Measurements from ENCODE around the gene BANF1. TPM values are rescaled to one million over a fixed set of nuclear protein-coding genes. Genes with fewer than 3 reads are reported as not detected.
"Not testable (repeated sequence)": the region's sequence is repeated elsewhere in the genome, so short reads cannot be mapped to it uniquely, and the experiment has no call there.

BANF1 gene
- total RNA-seq, 1 donor from 2014 or later = 26.6 TPM

DNA sequence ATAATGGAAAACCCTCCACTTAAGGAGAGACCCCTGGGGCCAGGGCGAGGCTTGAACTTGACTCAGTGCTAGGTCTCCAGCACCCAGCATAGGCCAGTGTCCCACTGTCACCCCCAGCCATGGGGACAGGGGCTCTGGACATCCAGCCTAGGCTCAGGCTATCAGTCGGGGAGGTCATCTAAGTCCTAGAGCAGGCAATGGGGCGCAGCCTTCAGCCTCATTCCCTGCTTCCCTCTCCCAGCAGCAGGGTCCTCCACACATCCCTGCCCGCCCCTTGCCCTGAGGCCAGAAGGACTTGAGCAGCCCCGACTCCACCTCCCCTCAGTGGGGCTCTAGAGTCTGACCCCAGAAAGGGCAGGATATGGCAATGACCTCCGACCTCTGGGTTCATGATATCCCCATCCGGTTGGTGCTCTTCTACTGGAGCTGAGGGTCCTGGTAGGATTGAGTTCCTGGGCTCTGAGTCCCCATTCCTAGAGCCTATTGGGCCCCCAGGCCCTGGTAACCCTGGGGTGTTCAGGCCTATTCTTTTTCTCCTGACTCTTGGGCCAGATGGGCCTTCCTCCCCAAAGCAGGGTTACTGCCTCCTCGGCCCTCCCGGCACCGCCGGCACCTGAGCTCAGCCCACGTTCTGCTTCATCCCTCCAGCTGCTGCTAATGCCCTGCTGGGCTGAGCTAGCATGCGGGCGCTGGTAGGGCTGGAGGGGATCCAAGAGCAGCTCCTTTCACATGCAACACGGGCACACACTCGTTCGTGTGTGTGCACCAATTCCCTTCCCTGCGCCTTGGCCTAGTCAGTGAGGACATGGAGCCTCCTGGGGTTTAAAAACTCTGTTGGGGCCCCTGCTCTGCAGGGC is 13.9 kb downstream of the BANF1 start:
- Histone ChIP-seq H3K4me3 (ENCODE audit: low read length in 3 of 3) (peak overlapping the region; percentile 31 to 46 (median 35)), H3K4me1 (ENCODE audit: control insufficient read depth in 3 of 3, insufficient read depth in 3 of 3, low read length in 3 of 3) (peaks cover 14 to 28% (median 19%) of the 10 kb centered on the region in 3 donors), H3K9ac (ENCODE audit: low read depth in 1 of 3, low read length in 3 of 3) (peak overlapping the region in 2 of 3 donors; percentile 40 to 45), H3K36me3 (ENCODE audit: control insufficient read depth in 3 of 3, insufficient read depth in 3 of 3, low read length in 3 of 3) (no peaks in the 10 kb centered on the region), H3K9me3 (ENCODE audit: control insufficient read depth in 3 of 3, low read length in 3 of 3) (no peaks in the 10 kb centered on the region), H3K27ac (ENCODE audit: low read depth, low read length) (peak overlapping the region; percentile 51), H3K27me3 (ENCODE audit: control insufficient read depth in 3 of 3, insufficient read depth in 3 of 3, low read length in 3 of 3) (peaks cover 18 to 27% (median 26%) of the 10 kb centered on the region in 3 donors)

DNA sequence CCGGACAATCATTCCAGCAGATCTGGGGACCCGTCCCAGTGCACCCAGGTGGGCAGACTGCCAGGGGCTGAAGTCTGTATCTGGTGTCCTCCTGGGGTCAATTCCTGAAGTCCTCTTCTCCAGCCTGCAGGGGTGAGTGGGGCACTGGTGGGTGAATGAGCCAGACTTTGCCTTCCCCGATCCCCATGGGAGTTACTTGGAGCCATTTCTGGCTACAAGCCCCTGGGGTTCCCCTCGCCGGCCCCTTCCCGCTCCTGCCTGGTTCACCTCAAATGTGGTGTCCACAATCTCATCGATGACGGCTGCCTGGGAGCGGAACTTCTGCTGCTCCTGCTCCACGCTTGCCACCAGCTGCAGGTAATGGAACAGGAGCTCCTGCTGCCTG is 14.5 kb downstream of the BANF1 start:
- peaks cover 13 to 21% (median 20%) of the 10 kb centered on the region in 3 donors for H3K27me3 ChIP-seq (ENCODE audit: control insufficient read depth in 3 of 3, insufficient read depth in 3 of 3, low read length in 3 of 3)
- H3K4me3 ChIP-seq (ENCODE audit: low read length in 3 of 3) = no peak overlapping the region
- no peaks in the 10 kb centered on the region for H3K9me3 ChIP-seq (ENCODE audit: control insufficient read depth in 3 of 3, low read length in 3 of 3)
- no peaks in the 10 kb centered on the region for H3K36me3 ChIP-seq (ENCODE audit: control insufficient read depth in 3 of 3, insufficient read depth in 3 of 3, low read length in 3 of 3)
- no peak overlapping the region for H3K9ac ChIP-seq (ENCODE audit: low read depth in 1 of 3, low read length in 3 of 3)
- H3K27ac ChIP-seq (ENCODE audit: low read depth, low read length) = no peak overlapping the region
- peaks cover 14 to 27% (median 19%) of the 10 kb centered on the region in 3 donors for H3K4me1 ChIP-seq (ENCODE audit: control insufficient read depth in 3 of 3, insufficient read depth in 3 of 3, low read length in 3 of 3)

DNA sequence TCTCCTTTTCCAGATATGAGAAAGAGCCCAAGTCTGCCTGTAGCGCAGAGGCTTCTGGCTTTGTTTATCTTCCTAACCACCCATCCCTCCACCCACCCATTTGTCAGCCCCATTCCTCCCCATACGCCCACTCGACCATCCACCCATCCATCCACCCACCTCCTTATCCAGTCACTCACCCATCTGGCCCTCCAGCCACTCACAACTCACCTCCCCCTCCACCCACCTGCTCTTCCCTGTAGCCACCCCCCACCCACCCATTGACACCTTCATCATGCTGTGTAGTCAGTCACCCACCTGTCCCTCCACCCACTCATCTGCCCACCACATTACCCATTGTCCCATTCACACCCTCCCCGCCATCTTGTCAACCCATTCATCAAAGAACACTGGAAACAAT is 15.0 kb downstream of the BANF1 start:
- H3K36me3 ChIP-seq (ENCODE audit: control insufficient read depth in 3 of 3, insufficient read depth in 3 of 3, low read length in 3 of 3) = no peaks in the 10 kb centered on the region
- H3K9me3 ChIP-seq (ENCODE audit: control insufficient read depth in 3 of 3, low read length in 3 of 3) = no peaks in the 10 kb centered on the region
- no peak overlapping the region for H3K4me3 ChIP-seq (ENCODE audit: low read length in 3 of 3)
- H3K27me3 ChIP-seq (ENCODE audit: control insufficient read depth in 3 of 3, insufficient read depth in 3 of 3, low read length in 3 of 3) = peaks cover 10 to 16% (median 15%) of the 10 kb centered on the region in 3 donors
- H3K27ac ChIP-seq (ENCODE audit: low read depth, low read length) = no peak overlapping the region
- H3K9ac ChIP-seq (ENCODE audit: low read depth in 1 of 3, low read length in 3 of 3) = no peak overlapping the region
- peaks cover 15 to 23% (median 20%) of the 10 kb centered on the region in 3 donors for H3K4me1 ChIP-seq (ENCODE audit: control insufficient read depth in 3 of 3, insufficient read depth in 3 of 3, low read length in 3 of 3)

DNA sequence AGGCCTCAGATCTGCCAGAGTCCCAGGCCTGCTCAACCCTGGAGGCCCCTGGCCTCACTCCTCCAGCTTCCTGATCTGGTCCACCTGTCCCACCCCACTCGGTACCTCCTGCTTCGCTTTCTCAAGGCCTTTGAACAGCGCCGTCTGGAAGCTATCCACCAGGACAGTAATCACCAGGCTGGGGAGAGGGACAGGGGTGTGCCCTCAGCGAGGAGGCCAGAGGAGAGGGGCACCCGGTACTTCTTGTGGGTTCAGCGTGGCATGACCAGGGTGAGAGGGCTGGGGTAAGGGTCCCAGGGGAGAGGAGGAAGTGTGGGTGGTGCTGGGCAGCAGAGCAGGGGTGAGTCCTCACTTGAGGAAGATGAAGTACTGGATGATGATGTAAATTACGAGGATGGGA is 17.9 kb downstream of the BANF1 start:
- no peak overlapping the region for H3K27ac ChIP-seq (ENCODE audit: low read depth, low read length)
- no peaks in the 10 kb centered on the region for H3K36me3 ChIP-seq (ENCODE audit: control insufficient read depth in 3 of 3, insufficient read depth in 3 of 3, low read length in 3 of 3)
- H3K27me3 ChIP-seq (ENCODE audit: control insufficient read depth in 3 of 3, insufficient read depth in 3 of 3, low read length in 3 of 3) = peaks cover 0 to 3% (median 0%) of the 10 kb centered on the region in 3 donors
- H3K4me1 ChIP-seq (ENCODE audit: control insufficient read depth in 3 of 3, insufficient read depth in 3 of 3, low read length in 3 of 3) = peaks cover 14 to 24% (median 19%) of the 10 kb centered on the region in 3 donors
- H3K9me3 ChIP-seq (ENCODE audit: control insufficient read depth in 3 of 3, low read length in 3 of 3) = no peaks in the 10 kb centered on the region
- no peak overlapping the region for H3K9ac ChIP-seq (ENCODE audit: low read depth in 1 of 3, low read length in 3 of 3)
- no peak overlapping the region for H3K4me3 ChIP-seq (ENCODE audit: low read length in 3 of 3)

DNA sequence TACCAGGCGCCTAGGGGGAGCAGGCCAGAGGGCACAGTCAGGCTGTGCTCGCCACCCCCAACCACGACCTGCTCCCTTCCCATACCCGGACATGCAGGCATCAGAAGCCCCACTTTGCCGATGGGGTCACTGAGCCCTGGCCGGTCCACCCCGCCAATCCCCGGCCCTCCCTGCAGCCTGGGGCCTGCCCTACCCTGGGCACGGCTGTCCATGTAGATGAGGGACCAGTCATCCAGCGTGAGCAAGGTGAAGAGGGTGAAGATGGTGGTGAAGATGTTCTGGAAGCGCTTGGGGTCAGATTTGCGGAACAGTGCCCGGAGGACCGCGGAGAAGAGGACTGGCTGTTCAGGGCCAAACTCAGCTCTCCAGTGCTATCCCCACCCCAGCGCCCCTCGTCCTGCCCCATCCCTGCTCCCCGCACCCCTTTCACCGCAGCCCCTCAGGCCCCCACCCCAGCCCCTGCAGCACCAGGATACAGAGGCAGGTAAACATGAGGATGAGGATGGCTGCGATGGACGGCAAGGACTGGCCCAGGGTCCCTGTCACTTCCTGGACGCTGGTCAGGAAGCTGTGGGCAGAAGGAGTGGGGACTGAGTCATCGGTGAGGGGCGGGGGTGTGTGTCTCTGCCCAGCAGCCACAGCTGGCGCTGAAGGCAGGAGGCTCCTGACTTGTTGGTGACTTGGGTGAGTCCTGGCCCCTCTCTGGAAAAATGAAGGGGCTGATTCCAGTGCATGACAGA is 18.5 kb downstream of the BANF1 start:
- Histone ChIP-seq H3K4me3 (ENCODE audit: low read length in 3 of 3) (no peak overlapping the region), H3K9me3 (ENCODE audit: control insufficient read depth in 3 of 3, low read length in 3 of 3) (no peaks in the 10 kb centered on the region), H3K36me3 (ENCODE audit: control insufficient read depth in 3 of 3, insufficient read depth in 3 of 3, low read length in 3 of 3) (no peaks in the 10 kb centered on the region), H3K9ac (ENCODE audit: low read depth in 1 of 3, low read length in 3 of 3) (no peak overlapping the region), H3K4me1 (ENCODE audit: control insufficient read depth in 3 of 3, insufficient read depth in 3 of 3, low read length in 3 of 3) (peaks cover 9 to 18% (median 13%) of the 10 kb centered on the region in 3 donors), H3K27ac (ENCODE audit: low read depth, low read length) (no peak overlapping the region), H3K27me3 (ENCODE audit: control insufficient read depth in 3 of 3, insufficient read depth in 3 of 3, low read length in 3 of 3) (peaks cover 0 to 3% (median 0%) of the 10 kb centered on the region in 3 donors)

DNA sequence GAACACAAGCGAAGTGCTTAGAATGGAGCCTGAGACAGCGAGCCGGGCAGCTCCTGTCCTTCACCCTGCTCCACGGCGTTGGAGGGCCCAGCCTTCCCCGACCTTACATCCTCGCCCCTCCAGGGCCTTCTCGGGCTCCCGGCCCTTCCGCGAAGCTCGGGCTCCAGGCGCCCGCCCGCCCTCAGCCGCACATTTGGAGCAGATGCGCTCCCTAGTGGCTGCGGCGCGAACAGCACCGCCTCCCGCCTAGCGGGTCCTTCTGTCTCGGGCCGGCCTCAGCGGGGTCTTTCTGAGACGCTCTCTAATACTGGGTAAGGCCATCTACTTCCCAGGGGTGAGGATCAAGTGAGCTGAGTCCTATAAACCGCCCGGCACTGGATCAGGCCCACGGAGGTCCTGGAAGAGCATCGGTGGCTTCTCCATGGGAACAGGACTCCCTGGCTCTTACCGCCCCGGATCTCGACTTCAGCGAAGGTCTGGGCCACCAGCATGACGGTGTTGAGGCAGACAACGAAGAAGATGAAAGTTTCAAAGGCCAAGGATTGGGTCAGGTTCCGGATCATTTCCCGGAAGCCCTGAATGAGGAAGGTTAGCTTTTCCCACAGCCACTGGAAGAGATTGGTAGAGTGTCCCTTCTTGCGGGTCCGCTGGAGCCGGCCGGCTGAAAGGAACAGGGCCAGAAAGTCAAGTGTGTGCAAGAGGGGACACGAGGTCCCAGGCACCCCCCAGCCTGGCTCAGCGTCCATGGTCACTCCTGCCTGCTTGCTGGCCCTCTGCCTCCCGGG is 20.3 kb downstream of the BANF1 start:
- Histone ChIP-seq H3K4me1 (ENCODE audit: control insufficient read depth in 3 of 3, insufficient read depth in 3 of 3, low read length in 3 of 3) (peaks cover 5 to 10% (median 7%) of the 10 kb centered on the region in 3 donors), H3K9ac (ENCODE audit: low read depth in 1 of 3, low read length in 3 of 3) (peak overlapping the region; percentile 60 to 79 (median 68)), H3K9me3 (ENCODE audit: control insufficient read depth in 3 of 3, low read length in 3 of 3) (no peaks in the 10 kb centered on the region), H3K27ac (ENCODE audit: low read depth, low read length) (no peak overlapping the region), H3K4me3 (ENCODE audit: low read length in 3 of 3) (peak overlapping the region; percentile 44 to 58 (median 48)), H3K27me3 (ENCODE audit: control insufficient read depth in 3 of 3, insufficient read depth in 3 of 3, low read length in 3 of 3) (peaks cover 0 to 3% (median 0%) of the 10 kb centered on the region in 3 donors), H3K36me3 (ENCODE audit: control insufficient read depth in 3 of 3, insufficient read depth in 3 of 3, low read length in 3 of 3) (no peaks in the 10 kb centered on the region)

DNA sequence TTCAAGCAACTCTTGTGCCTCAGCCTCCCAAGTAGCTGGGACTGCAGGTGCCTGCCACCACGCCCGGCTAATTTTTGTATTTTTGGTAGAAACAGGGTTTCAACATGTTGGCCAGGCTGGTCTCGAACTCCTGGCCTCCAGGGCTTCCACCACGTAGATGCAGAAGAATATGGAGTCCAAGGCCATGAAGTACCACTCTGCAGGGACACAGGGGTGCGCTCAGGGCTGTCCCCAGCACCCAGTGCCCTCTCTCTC is 20.8 kb downstream of the BANF1 start:
- H3K9ac ChIP-seq (ENCODE audit: low read depth in 1 of 3, low read length in 3 of 3); H3K27ac ChIP-seq (ENCODE audit: low read depth, low read length); H3K4me3 ChIP-seq (ENCODE audit: low read length in 3 of 3); H3K27me3 ChIP-seq (ENCODE audit: control insufficient read depth in 3 of 3, insufficient read depth in 3 of 3, low read length in 3 of 3); H3K36me3 ChIP-seq (ENCODE audit: control insufficient read depth in 3 of 3, insufficient read depth in 3 of 3, low read length in 3 of 3); H3K9me3 ChIP-seq (ENCODE audit: control insufficient read depth in 3 of 3, low read length in 3 of 3); H3K4me1 ChIP-seq (ENCODE audit: control insufficient read depth in 3 of 3, insufficient read depth in 3 of 3, low read length in 3 of 3): not testable (repeated sequence)

DNA sequence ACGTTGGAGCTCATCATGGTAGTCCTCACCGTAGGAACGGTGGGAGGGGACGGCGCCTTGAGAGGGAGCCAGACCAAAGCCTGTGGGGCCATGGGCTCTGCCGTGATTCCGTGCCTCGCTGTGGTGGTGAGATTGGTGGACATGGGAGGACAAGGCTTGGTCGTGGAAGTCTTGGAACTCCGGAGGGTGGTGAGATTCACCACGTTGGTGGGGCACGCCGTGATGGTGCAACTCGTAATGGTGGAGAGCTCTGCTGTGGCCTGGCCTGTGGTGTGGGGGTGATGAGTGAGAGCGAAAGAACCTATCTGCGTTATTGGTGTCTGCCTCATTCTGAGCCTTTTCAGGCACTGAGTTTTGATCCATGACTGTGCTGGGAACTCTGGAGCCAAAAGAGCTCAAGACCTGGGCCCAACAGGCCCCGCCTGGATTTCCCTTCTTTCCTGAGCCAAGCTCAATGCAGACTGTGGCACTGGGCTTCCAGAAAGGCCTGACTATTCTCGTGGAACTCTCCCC is 23.8 kb downstream of the BANF1 start, which contains the start of gene CATSPER1:
CATSPER1 (minus strand) TSS at position 463 of the 513 bp plus-strand sequence; CDS start at position 363, 100 bp downstream.
- Histone ChIP-seq H3K4me1 (ENCODE audit: control insufficient read depth in 3 of 3, insufficient read depth in 3 of 3, low read length in 3 of 3) (peaks cover 5 to 10% (median 7%) of the 10 kb centered on the region in 3 donors), H3K9ac (ENCODE audit: low read depth in 1 of 3, low read length in 3 of 3) (no peak within 1 kb of the TSS), H3K36me3 (ENCODE audit: control insufficient read depth in 3 of 3, insufficient read depth in 3 of 3, low read length in 3 of 3) (no peaks in the 10 kb centered on the region), H3K9me3 (ENCODE audit: control insufficient read depth in 3 of 3, low read length in 3 of 3) (no peaks in the 10 kb centered on the region), H3K4me3 (ENCODE audit: low read length in 3 of 3) (no peak within 1 kb of the TSS), H3K27me3 (ENCODE audit: control insufficient read depth in 3 of 3, insufficient read depth in 3 of 3, low read length in 3 of 3) (peaks cover 0 to 3% (median 0%) of the 10 kb centered on the region in 3 donors), H3K27ac (ENCODE audit: low read depth, low read length) (no peak within 1 kb of the TSS)

DNA sequence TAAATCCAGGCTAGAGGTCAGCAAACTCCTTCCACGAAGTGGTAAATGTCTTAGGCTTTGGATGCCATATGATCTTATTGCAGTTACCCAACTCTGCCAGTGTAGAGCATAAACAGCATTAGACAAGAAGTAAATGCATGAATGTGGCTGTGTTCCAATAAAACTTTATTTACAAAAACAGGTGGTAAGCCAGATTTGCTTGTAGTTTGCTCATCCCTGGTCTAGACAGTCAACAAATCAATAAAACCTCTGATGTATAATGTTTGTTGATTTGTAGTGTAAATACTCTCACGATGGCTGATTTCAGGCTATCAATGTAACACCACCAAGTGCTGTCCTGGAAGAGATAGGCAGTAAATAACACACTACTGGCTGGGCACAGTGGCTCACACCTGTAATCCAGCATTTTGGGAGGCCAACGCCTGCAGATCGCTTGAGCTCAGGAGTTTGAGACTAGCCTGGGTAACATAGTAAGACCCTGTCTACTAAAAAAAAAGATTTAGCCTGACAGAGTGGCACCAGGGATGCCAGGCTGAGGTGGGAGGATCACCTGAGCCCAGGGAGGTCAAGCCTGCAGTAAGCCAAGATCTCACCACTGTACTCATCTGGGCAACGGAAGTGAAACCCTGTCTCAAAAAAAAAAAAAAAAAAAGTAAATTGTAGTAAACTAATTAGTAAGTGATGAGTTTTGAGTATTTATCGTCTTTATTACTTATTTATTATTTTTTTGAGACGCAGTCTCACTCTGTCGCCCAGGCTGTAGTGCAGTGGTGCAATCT is 30.8 kb downstream of the BANF1 start:
- H3K4me1 ChIP-seq (ENCODE audit: control insufficient read depth in 3 of 3, insufficient read depth in 3 of 3, low read length in 3 of 3) = no peaks in the 10 kb centered on the region
- peaks cover 0 to 4% (median 0%) of the 10 kb centered on the region in 3 donors for H3K27me3 ChIP-seq (ENCODE audit: control insufficient read depth in 3 of 3, insufficient read depth in 3 of 3, low read length in 3 of 3)
- H3K9ac ChIP-seq (ENCODE audit: low read depth in 1 of 3, low read length in 3 of 3) = no peak overlapping the region
- no peak overlapping the region for H3K27ac ChIP-seq (ENCODE audit: low read depth, low read length)
- no peaks in the 10 kb centered on the region for H3K9me3 ChIP-seq (ENCODE audit: control insufficient read depth in 3 of 3, low read length in 3 of 3)
- H3K36me3 ChIP-seq (ENCODE audit: control insufficient read depth in 3 of 3, insufficient read depth in 3 of 3, low read length in 3 of 3) = no peaks in the 10 kb centered on the region
- no peak overlapping the region for H3K4me3 ChIP-seq (ENCODE audit: low read length in 3 of 3)
